ENCODE measurements around the gene KASH5. TPM values are rescaled to one million over a fixed set of nuclear protein-coding genes. Genes with fewer than 3 reads are reported as not detected.

KASH5 gene
- total and polyA plus RNA-seq, 2 of the 8 experiments (the other 6 are each of a cell fraction or from before 2014, with no cell fraction given): 0.05 to 0.19 TPM

DNA sequence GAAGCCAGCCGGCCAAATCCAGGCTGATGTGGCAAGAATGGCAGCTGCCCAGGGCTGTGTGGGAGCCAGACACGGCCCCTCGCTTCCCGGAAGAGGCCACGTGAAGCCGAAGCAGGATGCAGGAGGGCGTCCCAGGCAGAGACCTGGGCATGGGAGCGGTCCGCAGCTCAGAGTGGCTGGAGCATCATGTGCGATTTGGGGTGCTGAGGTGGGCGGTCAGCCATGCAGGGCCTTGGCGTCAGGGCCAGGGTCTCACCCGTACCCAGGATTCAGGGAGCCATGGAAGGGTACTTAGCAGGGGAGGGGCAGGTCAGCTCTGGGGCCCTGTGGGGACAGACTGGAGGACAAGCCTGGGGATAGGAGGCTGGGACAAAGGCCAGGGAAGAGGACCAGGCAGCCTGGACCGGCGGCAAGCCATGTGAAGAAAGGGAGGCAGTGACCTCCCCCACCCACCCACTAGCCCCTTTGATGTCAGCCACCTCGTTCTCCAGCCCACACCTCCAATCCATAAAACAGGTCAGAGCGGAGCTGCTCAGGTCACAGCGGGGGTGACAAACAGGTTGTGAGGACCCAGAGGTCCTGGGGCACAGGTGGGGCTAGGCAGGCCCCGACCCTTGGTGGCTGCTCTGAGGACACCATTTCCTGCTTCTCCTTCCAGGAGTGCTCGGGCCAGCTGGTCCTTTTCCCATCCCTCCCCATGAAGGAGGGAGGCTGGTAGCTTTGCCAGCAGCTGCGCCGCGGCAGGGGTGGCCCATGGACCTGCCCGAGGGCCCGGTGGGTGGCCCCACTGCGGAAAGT, 2.3 kb downstream of the KASH5 start:
- Histone ChIP-seq H3K27ac (ENCODE audit: low read depth, low read length) (no peak overlapping the region), H3K56ac (replicated peaks; ENCODE audit: insufficient read length, low read depth, low read length) (no peak overlapping the region), H4K5ac (ENCODE audit: insufficient read length, low read depth, low read length) (no peak overlapping the region), H2BK12ac (ENCODE audit: low read depth, low read length) (no peak overlapping the region), H2BK5ac (ENCODE audit: low read depth, low read length) (no peak overlapping the region), H3K36me3 (ENCODE audit: control insufficient read depth in 2 of 4, insufficient read depth in 4 of 4, low read length in 3 of 4) (no peaks in the 10 kb centered on the region), H2BK15ac (ENCODE audit: low read length) (no peak overlapping the region; the same call in 1 of the 2 replicates), H3K9ac (replicated peaks in 1 of 4; ENCODE audit: extremely low read depth in 1 of 4, low read depth in 3 of 4, low read length in 3 of 4) (no peak overlapping the region), H2BK20ac (ENCODE audit: low read length) (no peak overlapping the region), H2BK120ac (replicated peaks; ENCODE audit: low read depth, low read length) (no peak overlapping the region), H3K4me3 (ENCODE audit: extremely low read depth in 1 of 4, insufficient read depth in 2 of 4, low read depth in 3 of 4, low read length in 4 of 4) (no peak overlapping the region), H3K79me2 (ENCODE audit: control insufficient read depth in 1 of 2, insufficient read depth in 2 of 2, low read length in 2 of 2) (no peaks in the 10 kb centered on the region), H3K23me2 (ENCODE audit: low read depth, low read length) (no peaks in the 10 kb centered on the region; the same call in 1 of the 2 replicates), H2AFZ (ENCODE audit: low read length) (no peak overlapping the region), H4K8ac (ENCODE audit: extremely low read depth, insufficient read depth, low read length) (no peak overlapping the region; the same call in 1 of the 2 replicates), H3K4me2 (ENCODE audit: insufficient read depth in 1 of 2, low read depth in 2 of 2, low read length in 2 of 2) (no peak overlapping the region), H4K20me1 (replicated peaks in 1 of 2; ENCODE audit: control insufficient read depth in 1 of 2, insufficient read depth in 2 of 2, low read length in 2 of 2) (no peaks in the 10 kb centered on the region), H3K23ac (ENCODE audit: insufficient read length) (no peak overlapping the region), H4K91ac (replicated peaks; ENCODE audit: insufficient read length, low read length) (no peak overlapping the region), H3K27me3 (replicated peaks in 1 of 4; ENCODE audit: control insufficient read depth in 3 of 4, extremely low read depth in 1 of 4, insufficient read depth in 3 of 4, low read length in 3 of 4) (no peaks in the 10 kb centered on the region), H2AK5ac (ENCODE audit: low read depth, low read length) (0 out of 2 replicates have a peak overlapping the region, but pooled peaks have one; percentile 24), H3K79me1 (ENCODE audit: low read depth, low read length) (no peaks in the 10 kb centered on the region), H3K9me3 (ENCODE audit: insufficient read depth in 2 of 2, low read depth in 1 of 2, low read length in 1 of 2) (no peaks in the 10 kb centered on the region), H3K18ac (ENCODE audit: extremely low read depth, low read length) (no peak overlapping the region), H3K4me1 (replicated peaks in 1 of 4; ENCODE audit: control insufficient read depth in 3 of 4, insufficient read depth in 4 of 4, low read length in 3 of 4) (peaks cover 0 to 3% (median under 1%) of the 10 kb centered on the region in 4 experiments; a peak in 2 of 7 replicates), H3K14ac (ENCODE audit: insufficient read length) (no peak overlapping the region), H3K4ac (replicated peaks; ENCODE audit: insufficient read length, low read depth, low read length) (no peak overlapping the region)
- TF ChIP-seq RFX5 (IDR thresholded peaks at IDR 0.05; ENCODE audit: borderline replicate concordance, low read depth, low read length) (no peak), TAF7 (optimal IDR thresholded peaks at IDR 0.05; ENCODE audit: borderline replicate concordance, low read depth, low read length) (no peak), POLR2A (IDR thresholded peaks at IDR 0.05; ENCODE audit: control extremely low read depth in 1 of 2, low read depth in 2 of 2, low read length in 2 of 2) (no peak), SUZ12 (IDR thresholded peaks at IDR 0.05; ENCODE audit: low read length) (no peak), FOSL1 (IDR thresholded peaks at IDR 0.05; ENCODE audit: insufficient read depth, low read depth, low read length) (no peak), JUND (IDR thresholded peaks at IDR 0.05; ENCODE audit: low read length) (no peak)
- ChIA-PET POLR2A (ENCODE audit: partially characterized antibody) (interaction anchor here (0.6 to 1.4 kb wide), 6 partner anchors 17 to 60 kb away, joined by 3 to 4 read pairs (median 3); no protein-coding TSS in a partner anchor), CTCF (ENCODE audit: partially characterized antibody) (interaction anchor here (0.7 to 10.4 kb wide), 18 partner anchors 11 to 165 kb away, joined by 3 to 291 read pairs (median 8); partner anchors contain the start of genes GFY, PTH2 and SLC17A7)
- DNase-seq (ENCODE audit: low read depth in 1 of 2, low spot score in 2 of 2) (no peak), FAIRE-seq (no peak)
- WGBS, 2 experiments (ENCODE audit: extremely low coverage in 1 of 2, insufficient coverage in 1 of 2, insufficient read length in 1 of 2, insufficient replicate concordance in 2 of 2, low coverage in 1 of 2, low lambda C conversion rate in 2 of 2, missing lambda C conversion rate in 1 of 2): 88% methylated on average over 26 of the region's 26 CpGs; no CpG with 5 or more reads in 1 of the 2 experiments
